GM12878 (cell line): ENCODE data around the gene PRDM12.

ENCODE experiments used
- CREM ChIP-seq: IDR thresholded peaks from 2 replicates; pipeline ENCODE4 v1.6.1; 2014; ENCODE audit warnings: antibody characterized with exemption, low read depth
- CTCF ChIP-seq, 3 experiments: IDR thresholded peaks in 2 of 3; conservative IDR thresholded peaks in 1 of 3; 2 replicates each; pipeline ENCODE4 v1.5.1; 2011; ENCODE audit warnings: low read depth in 3 of 3, low read length in 3 of 3, mild to moderate bottlenecking in 3 of 3, control low read depth in 2 of 3, moderate library complexity in 2 of 3, inconsistent platforms in 1 of 3, mixed read lengths in 1 of 3; ENCODE audit not compliant: control insufficient read depth in 2 of 3, insufficient read depth in 1 of 3; ENCODE audit errors: extremely low read depth in 1 of 3
- EZH2 ChIP-seq: IDR thresholded peaks from 2 replicates; pipeline ENCODE4 v1.6.1; 2012; ENCODE audit warnings: low read depth, mild to moderate bottlenecking, control low read depth, inconsistent platforms, low read length, borderline replicate concordance; ENCODE audit not compliant: control insufficient read depth
- RBBP5 ChIP-seq: fragments of 200-600 bp; sonication (generic); conservative IDR thresholded peaks from 2 replicates; pipeline ENCODE4 v1.6.1; 2016
- ZNF384 ChIP-seq: IDR thresholded peaks from 2 replicates; pipeline ENCODE4 v1.6.1; 2012; ENCODE audit warnings: low read depth, mild to moderate bottlenecking, low read length, improper control_type of control experiment, borderline replicate concordance
- TF ChIP-seq, protein P1 (sequence below): fragments of 450-650 bp; IDR thresholded peaks from 2 replicates; pipeline ENCODE4 v1.6.1; 2014; ENCODE audit warnings: mild to moderate bottlenecking

DNA sequence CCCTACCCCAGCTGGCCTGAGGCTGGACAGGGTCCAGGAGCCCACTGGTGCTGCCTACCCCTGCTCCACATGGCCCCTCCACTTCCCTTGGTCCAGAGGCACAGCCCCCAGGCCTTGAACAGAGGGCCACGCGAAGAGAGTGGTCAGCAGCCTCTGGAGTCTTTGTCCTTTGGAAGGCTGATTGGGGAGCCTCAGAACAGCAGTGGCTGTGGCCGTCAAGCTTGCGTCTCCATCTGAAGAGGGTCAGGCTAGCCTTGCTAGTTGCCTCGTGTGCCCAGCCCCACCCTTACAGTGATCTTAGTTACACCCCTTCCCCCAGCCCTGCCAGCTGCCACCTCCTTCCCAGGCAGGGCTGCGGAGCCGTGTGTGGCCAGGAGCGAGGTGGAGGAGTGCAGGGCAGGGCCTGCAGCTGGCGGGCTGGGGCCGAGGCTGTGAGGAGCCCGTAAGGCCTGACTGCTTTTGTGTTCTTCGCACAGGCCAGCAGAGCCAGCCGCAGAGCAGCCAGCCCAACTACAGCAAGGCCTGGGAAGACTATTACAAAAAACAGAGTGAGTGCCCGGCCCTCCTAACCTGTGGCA, 30.1 kb upstream of the PRDM12 start:
- no peak for TF ChIP-seq CREM
- no peak for TF ChIP-seq ZNF384
- TF ChIP-seq CTCF (IDR thresholded peaks at IDR 0.05 in 2 of 3, conservative IDR thresholded peaks at IDR 0.05 in 1 of 3; ENCODE audit: control insufficient read depth in 2 of 3, extremely low read depth in 1 of 3, insufficient read depth in 1 of 3, low read depth in 3 of 3, low read length in 3 of 3): no peak
- TF ChIP-seq, protein P1, sequence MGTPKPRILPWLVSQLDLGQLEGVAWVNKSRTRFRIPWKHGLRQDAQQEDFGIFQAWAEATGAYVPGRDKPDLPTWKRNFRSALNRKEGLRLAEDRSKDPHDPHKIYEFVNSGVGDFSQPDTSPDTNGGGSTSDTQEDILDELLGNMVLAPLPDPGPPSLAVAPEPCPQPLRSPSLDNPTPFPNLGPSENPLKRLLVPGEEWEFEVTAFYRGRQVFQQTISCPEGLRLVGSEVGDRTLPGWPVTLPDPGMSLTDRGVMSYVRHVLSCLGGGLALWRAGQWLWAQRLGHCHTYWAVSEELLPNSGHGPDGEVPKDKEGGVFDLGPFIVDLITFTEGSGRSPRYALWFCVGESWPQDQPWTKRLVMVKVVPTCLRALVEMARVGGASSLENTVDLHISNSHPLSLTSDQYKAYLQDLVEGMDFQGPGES: no peak
- TF ChIP-seq RBBP5: no peak
- TF ChIP-seq EZH2: no peak
